Parathyroid adenoma (tissue), 2 donors: ENCODE data around the gene MKRN2OS.

Experiments
- H2AFZ ChIP-seq: fragments of 300-600 bp; sonication (generic); one replicate; pipeline ENCODE4 v1.7.0; 2017; ENCODE audit warnings: antibody characterized with exemption, mild to moderate bottlenecking
- H3K27ac ChIP-seq: fragments of 300-600 bp; sonication (generic); one replicate; pipeline ENCODE4 v1.7.0; 2017
- H3K27me3 ChIP-seq: fragments of 300-600 bp; sonication (generic); one replicate; pipeline ENCODE4 v1.7.0; 2017; ENCODE audit warnings: low read length; ENCODE audit not compliant: control insufficient read depth, insufficient read depth
- H3K36me3 ChIP-seq: fragments of 300-600 bp; sonication (generic); one replicate; pipeline ENCODE4 v1.7.0; 2017; ENCODE audit warnings: low read length; ENCODE audit not compliant: control insufficient read depth, insufficient read depth
- H3K4me1 ChIP-seq: fragments of 300-600 bp; sonication (generic); one replicate; pipeline ENCODE4 v1.7.0; 2017; ENCODE audit warnings: control low read depth
- H3K4me2 ChIP-seq: fragments of 300-600 bp; sonication (generic); one replicate; pipeline ENCODE4 v1.7.0; 2017; ENCODE audit warnings: low read length
- H3K4me3 ChIP-seq: fragments of 300-600 bp; sonication (generic); one replicate; pipeline ENCODE4 v1.7.0; 2017; ENCODE audit warnings: low read depth, low read length
- H3K79me2 ChIP-seq: fragments of 300-600 bp; sonication (generic); one replicate; pipeline ENCODE4 v1.7.0; 2017; ENCODE audit warnings: control low read depth
- H3K9ac ChIP-seq: fragments of 300-600 bp; sonication (generic); one replicate; pipeline ENCODE4 v1.7.0; 2017; ENCODE audit warnings: mild to moderate bottlenecking
- H3K9me3 ChIP-seq: fragments of 300-600 bp; sonication (generic); one replicate; pipeline ENCODE4 v1.7.0; 2017; ENCODE audit warnings: low read length; ENCODE audit not compliant: control insufficient read depth
- TF ChIP-seq, protein P1 (sequence below): fragments of 300-600 bp; sonication (generic); IDR thresholded peaks from one replicate; pipeline ENCODE4 v1.7.0; 2017; ENCODE audit warnings: antibody characterized with exemption, mild to moderate bottlenecking
- donor health status: primary hyperparathyroidism.

MKRN2OS gene

GRCh38 chr3:12585181-12585580, 39.9 kb upstream of the MKRN2OS start:
- H3K4me3 ChIP-seq, result no peak overlapping the region
- no peak overlapping the region for H3K4me2 ChIP-seq
- TF ChIP-seq, protein P1, sequence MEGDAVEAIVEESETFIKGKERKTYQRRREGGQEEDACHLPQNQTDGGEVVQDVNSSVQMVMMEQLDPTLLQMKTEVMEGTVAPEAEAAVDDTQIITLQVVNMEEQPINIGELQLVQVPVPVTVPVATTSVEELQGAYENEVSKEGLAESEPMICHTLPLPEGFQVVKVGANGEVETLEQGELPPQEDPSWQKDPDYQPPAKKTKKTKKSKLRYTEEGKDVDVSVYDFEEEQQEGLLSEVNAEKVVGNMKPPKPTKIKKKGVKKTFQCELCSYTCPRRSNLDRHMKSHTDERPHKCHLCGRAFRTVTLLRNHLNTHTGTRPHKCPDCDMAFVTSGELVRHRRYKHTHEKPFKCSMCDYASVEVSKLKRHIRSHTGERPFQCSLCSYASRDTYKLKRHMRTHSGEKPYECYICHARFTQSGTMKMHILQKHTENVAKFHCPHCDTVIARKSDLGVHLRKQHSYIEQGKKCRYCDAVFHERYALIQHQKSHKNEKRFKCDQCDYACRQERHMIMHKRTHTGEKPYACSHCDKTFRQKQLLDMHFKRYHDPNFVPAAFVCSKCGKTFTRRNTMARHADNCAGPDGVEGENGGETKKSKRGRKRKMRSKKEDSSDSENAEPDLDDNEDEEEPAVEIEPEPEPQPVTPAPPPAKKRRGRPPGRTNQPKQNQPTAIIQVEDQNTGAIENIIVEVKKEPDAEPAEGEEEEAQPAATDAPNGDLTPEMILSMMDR, result no peak
- no peaks in the 10 kb centered on the region for H3K9me3 ChIP-seq
- no peak overlapping the region for H3K9ac ChIP-seq
- no peaks in the 10 kb centered on the region for H3K36me3 ChIP-seq
- no peaks in the 10 kb centered on the region for H3K27me3 ChIP-seq
- H3K27ac ChIP-seq, result no peak overlapping the region
- H2AFZ ChIP-seq, result no peak overlapping the region
- no peaks in the 10 kb centered on the region for H3K79me2 ChIP-seq
- H3K4me1 ChIP-seq, result no peaks in the 10 kb centered on the region

- Histone ChIP-seq H3K36me3 (no peaks in the 10 kb centered on the region), H2AFZ (no peak overlapping the region), H3K27ac (no peak overlapping the region), H3K4me3 (no peak overlapping the region), H3K27me3 (no peaks in the 10 kb centered on the region), H3K4me1 (no peaks in the 10 kb centered on the region), H3K9me3 (no peaks in the 10 kb centered on the region), H3K4me2 (no peak overlapping the region), H3K9ac (no peak overlapping the region), H3K79me2 (no peaks in the 10 kb centered on the region)
- TF ChIP-seq, protein P1, result no peak
Measured at GRCh38 chr3:12584083-12584482, 38.8 kb upstream of the MKRN2OS start.

DNA sequence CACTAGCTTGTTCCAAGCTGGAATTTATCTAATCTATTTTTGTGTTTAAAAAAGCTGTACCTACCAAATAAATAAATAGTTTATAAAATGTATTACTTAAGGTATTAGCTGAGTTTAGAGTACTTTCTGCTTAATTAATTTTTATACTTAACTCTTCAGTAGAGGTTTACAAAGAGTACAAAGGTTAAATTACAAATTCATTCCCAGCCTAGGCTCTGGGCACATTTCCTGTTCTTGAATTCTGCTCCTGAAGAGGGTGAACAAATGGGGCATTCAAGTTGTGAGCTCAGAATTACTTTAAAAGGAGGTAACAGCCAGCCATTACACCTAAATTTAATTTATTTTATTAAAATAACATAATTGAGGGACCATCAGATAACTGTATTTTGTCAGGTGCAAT, 38.0 kb upstream of the MKRN2OS start:
- no peak overlapping the region for H3K9ac ChIP-seq
- no peaks in the 10 kb centered on the region for H3K9me3 ChIP-seq
- no peak overlapping the region for H3K27ac ChIP-seq
- H3K36me3 ChIP-seq, result no peaks in the 10 kb centered on the region
- H3K4me2 ChIP-seq, result no peak overlapping the region
- no peak overlapping the region for H3K4me3 ChIP-seq
- H2AFZ ChIP-seq, result no peak overlapping the region
- TF ChIP-seq, protein P1, result no peak
- H3K79me2 ChIP-seq, result no peaks in the 10 kb centered on the region
- H3K27me3 ChIP-seq, result no peaks in the 10 kb centered on the region
- H3K4me1 ChIP-seq, result no peaks in the 10 kb centered on the region

GRCh38 chr3:12582730-12583129, 37.4 kb upstream of the MKRN2OS start:
- Histone ChIP-seq H3K27me3 (no peaks in the 10 kb centered on the region), H3K27ac (no peak overlapping the region), H3K9ac (no peak overlapping the region), H2AFZ (no peak overlapping the region), H3K4me3 (no peak overlapping the region), H3K36me3 (no peaks in the 10 kb centered on the region), H3K79me2 (no peaks in the 10 kb centered on the region), H3K4me1 (no peaks in the 10 kb centered on the region), H3K4me2 (no peak overlapping the region), H3K9me3 (no peaks in the 10 kb centered on the region)
- TF ChIP-seq, protein P1, result no peak

DNA sequence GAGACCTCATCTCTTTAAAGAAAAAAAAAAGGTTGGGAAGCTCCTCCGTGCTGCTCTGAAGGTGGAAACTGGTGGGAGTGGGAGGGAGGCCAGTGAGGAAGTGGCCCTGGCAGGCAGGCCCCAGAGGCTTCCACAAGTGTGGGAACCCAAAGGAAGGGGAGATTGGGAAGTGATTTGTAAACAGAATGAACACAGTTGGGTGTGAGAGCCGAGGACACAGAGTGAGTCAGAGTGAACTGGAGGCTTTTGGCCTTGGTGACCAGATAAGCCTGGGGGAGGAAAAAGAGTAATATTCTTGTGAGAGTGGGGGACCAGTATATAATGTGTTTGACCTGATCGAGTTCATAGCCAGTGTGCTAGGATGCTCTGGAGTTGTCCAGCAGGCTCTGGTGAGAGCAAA, 34.6 kb upstream of the MKRN2OS start:
- no peak overlapping the region for H3K9ac ChIP-seq
- no peaks in the 10 kb centered on the region for H3K79me2 ChIP-seq
- no peaks in the 10 kb centered on the region for H3K36me3 ChIP-seq
- no peak overlapping the region for H2AFZ ChIP-seq
- H3K4me3 ChIP-seq, result no peak overlapping the region
- H3K4me1 ChIP-seq, result no peaks in the 10 kb centered on the region
- H3K4me2 ChIP-seq, result no peak overlapping the region
- H3K9me3 ChIP-seq, result no peaks in the 10 kb centered on the region
- no peak overlapping the region for H3K27ac ChIP-seq
- TF ChIP-seq, protein P1, result no peak
- H3K27me3 ChIP-seq, result no peaks in the 10 kb centered on the region
